ENCODE measurements around the gene RAB29. TPM values are rescaled to one million over a fixed set of nuclear protein-coding genes. Genes with fewer than 3 reads are reported as not detected.

RAB29 gene
- total and polyA plus RNA-seq, 9 of the 15 experiments (the other 6 are each of a cell fraction or from before 2014, with no cell fraction given) = 6.3 to 17.6 (median 8.0) TPM

DNA sequence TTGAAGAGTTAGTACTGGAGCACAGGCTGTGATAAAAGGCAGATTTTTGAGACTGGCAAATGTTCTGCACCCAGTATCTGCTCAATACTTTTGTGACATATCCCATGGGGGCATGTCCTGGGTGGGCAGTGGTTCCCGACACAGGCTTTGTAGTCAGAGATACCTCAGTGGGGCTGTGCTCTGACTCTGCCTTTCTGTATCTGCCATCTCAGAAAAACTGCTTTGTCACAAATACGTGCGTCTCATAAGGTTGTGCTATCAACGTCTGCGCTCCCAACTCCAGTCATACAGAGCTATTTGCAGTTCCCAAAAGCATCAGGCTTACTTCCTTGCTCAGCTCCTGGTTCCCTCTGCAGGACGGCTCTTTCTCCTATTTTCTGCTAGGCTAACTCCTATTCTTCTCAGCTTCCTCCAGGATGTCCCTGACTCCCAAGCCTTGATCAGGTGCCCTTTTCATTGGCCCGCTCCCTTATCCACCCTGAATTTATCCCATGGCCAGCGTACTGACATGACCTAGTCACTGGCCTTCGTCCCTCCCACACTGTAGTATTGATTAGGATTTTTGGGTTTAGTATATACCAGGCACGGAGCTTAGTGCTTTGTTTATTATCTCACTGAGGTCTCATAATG, 12.1 kb upstream of the RAB29 start (continued):
- TF ChIP-seq, protein P1, sequence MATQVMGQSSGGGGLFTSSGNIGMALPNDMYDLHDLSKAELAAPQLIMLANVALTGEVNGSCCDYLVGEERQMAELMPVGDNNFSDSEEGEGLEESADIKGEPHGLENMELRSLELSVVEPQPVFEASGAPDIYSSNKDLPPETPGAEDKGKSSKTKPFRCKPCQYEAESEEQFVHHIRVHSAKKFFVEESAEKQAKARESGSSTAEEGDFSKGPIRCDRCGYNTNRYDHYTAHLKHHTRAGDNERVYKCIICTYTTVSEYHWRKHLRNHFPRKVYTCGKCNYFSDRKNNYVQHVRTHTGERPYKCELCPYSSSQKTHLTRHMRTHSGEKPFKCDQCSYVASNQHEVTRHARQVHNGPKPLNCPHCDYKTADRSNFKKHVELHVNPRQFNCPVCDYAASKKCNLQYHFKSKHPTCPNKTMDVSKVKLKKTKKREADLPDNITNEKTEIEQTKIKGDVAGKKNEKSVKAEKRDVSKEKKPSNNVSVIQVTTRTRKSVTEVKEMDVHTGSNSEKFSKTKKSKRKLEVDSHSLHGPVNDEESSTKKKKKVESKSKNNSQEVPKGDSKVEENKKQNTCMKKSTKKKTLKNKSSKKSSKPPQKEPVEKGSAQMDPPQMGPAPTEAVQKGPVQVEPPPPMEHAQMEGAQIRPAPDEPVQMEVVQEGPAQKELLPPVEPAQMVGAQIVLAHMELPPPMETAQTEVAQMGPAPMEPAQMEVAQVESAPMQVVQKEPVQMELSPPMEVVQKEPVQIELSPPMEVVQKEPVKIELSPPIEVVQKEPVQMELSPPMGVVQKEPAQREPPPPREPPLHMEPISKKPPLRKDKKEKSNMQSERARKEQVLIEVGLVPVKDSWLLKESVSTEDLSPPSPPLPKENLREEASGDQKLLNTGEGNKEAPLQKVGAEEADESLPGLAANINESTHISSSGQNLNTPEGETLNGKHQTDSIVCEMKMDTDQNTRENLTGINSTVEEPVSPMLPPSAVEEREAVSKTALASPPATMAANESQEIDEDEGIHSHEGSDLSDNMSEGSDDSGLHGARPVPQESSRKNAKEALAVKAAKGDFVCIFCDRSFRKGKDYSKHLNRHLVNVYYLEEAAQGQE (IDR thresholded peaks at IDR 0.05; ENCODE audit: borderline replicate concordance) = no peak; the same call in 1 of the 2 replicates
- TF ChIP-seq, protein P1 (CRISPR knock-in tag; IDR thresholded peaks at IDR 0.05; ENCODE audit: low read depth) = no peak
- TF ChIP-seq RCOR1 (IDR thresholded peaks at IDR 0.05; ENCODE audit: borderline replicate concordance in 1 of 2, low read depth in 2 of 2, low read length in 2 of 2) = peak in 1 of 2 experiments; percentile 82; a peak in 2 of 4 replicates
- no peak for TF ChIP-seq ZNF165 (CRISPR knock-in tag; IDR thresholded peaks at IDR 0.05; ENCODE audit: borderline replicate concordance)
- TF ChIP-seq, protein P2, sequence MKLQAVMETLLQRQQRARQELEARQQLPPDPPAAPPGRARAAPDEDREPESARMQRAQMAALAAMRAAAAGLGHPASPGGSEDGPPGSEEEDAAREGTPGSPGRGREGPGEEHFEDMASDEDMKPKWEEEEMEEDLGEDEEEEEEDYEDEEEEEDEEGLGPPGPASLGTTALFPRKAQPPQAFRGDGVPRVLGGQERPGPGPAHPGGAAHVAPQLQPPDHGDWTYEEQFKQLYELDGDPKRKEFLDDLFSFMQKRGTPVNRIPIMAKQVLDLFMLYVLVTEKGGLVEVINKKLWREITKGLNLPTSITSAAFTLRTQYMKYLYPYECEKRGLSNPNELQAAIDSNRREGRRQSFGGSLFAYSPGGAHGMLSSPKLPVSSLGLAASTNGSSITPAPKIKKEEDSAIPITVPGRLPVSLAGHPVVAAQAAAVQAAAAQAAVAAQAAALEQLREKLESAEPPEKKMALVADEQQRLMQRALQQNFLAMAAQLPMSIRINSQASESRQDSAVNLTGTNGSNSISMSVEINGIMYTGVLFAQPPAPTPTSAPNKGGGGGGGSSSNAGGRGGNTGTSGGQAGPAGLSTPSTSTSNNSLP (IDR thresholded peaks at IDR 0.05; ENCODE audit: borderline replicate concordance, low read depth, low read length) = no peak
- no peak for TF ChIP-seq NUFIP1 (IDR thresholded peaks at IDR 0.05; ENCODE audit: partially characterized antibody)
- TF ChIP-seq L3MBTL2 (IDR thresholded peaks at IDR 0.05) = peak; percentile 42; the same call in 1 of the 2 replicates
- no peak for TF ChIP-seq NCOR1 (IDR thresholded peaks at IDR 0.05)
- 0 out of 2 replicates have a peak, but pooled peaks have one; percentile 17 for TF ChIP-seq MBD2 (IDR thresholded peaks at IDR 0.05; ENCODE audit: borderline replicate concordance, low read depth)
- TF ChIP-seq SIRT6 (IDR thresholded peaks at IDR 0.05; ENCODE audit: low read depth, low read length) = no peak
- TF ChIP-seq FUS (optimal IDR thresholded peaks at IDR 0.05; ENCODE audit: low read depth, low read length) = no peak
- TF ChIP-seq GATAD2A (IDR thresholded peaks at IDR 0.05) = peak; percentile 79; the same call in 1 of the 2 replicates
- no peak for TF ChIP-seq ZNF444 (CRISPR knock-in tag; IDR thresholded peaks at IDR 0.05)
- no peak for TF ChIP-seq ETV1 (tag; conservative IDR thresholded peaks at IDR 0.05; ENCODE audit: low read depth)
- TF ChIP-seq MTF1 (CRISPR knock-in tag; IDR thresholded peaks at IDR 0.05; ENCODE audit: borderline replicate concordance) = 0 out of 2 replicates have a peak, but pooled peaks have one; percentile 52
- TF ChIP-seq DPF2 (IDR thresholded peaks at IDR 0.05) = peak; percentile 82
- TF ChIP-seq, protein P3, sequence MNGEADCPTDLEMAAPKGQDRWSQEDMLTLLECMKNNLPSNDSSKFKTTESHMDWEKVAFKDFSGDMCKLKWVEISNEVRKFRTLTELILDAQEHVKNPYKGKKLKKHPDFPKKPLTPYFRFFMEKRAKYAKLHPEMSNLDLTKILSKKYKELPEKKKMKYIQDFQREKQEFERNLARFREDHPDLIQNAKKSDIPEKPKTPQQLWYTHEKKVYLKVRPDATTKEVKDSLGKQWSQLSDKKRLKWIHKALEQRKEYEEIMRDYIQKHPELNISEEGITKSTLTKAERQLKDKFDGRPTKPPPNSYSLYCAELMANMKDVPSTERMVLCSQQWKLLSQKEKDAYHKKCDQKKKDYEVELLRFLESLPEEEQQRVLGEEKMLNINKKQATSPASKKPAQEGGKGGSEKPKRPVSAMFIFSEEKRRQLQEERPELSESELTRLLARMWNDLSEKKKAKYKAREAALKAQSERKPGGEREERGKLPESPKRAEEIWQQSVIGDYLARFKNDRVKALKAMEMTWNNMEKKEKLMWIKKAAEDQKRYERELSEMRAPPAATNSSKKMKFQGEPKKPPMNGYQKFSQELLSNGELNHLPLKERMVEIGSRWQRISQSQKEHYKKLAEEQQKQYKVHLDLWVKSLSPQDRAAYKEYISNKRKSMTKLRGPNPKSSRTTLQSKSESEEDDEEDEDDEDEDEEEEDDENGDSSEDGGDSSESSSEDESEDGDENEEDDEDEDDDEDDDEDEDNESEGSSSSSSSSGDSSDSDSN (IDR thresholded peaks at IDR 0.05; ENCODE audit: borderline replicate concordance in 1 of 2, low read depth in 2 of 2, low read length in 2 of 2) = no peak

Measured in K562 (cell line).